Mucosa of stomach (tissue), 1 donor: ENCODE results near the gene CRISPLD2.
"Not testable (repeated sequence)": the region's sequence is repeated elsewhere in the genome, so short reads cannot be mapped to it uniquely, and the experiment has no call there.

ENCODE experiments used
- H3K27me3 ChIP-seq: one replicate; pipeline ENCODE4 v1.7.0; 2013; ENCODE audit warnings: mild to moderate bottlenecking, low read length; ENCODE audit not compliant: control insufficient read depth, insufficient read depth
- H3K36me3 ChIP-seq: one replicate; pipeline ENCODE4 v1.7.0; 2013; ENCODE audit warnings: low read length; ENCODE audit not compliant: control insufficient read depth, insufficient read depth
- H3K4me1 ChIP-seq: one replicate; pipeline ENCODE4 v1.7.0; 2013; ENCODE audit warnings: mild to moderate bottlenecking, low read length; ENCODE audit not compliant: control insufficient read depth, insufficient read depth
- H3K4me3 ChIP-seq: one replicate; pipeline ENCODE4 v1.7.0; 2013; ENCODE audit warnings: low read length
- H3K9ac ChIP-seq: one replicate; pipeline ENCODE4 v1.7.0; 2013; ENCODE audit warnings: mild to moderate bottlenecking, low read length, moderate library complexity
- H3K9me3 ChIP-seq: one replicate; pipeline ENCODE4 v1.7.0; 2013; ENCODE audit warnings: mild to moderate bottlenecking, low read length, moderate library complexity; ENCODE audit not compliant: control insufficient read depth
- donor health status: Pancreatic carcinoma.

The CRISPLD2 gene

GRCh38 chr16:84860383-84860782, 40.6 kb downstream of the CRISPLD2 start:
- Histone ChIP-seq H3K4me3 (no peak overlapping the region), H3K4me1 (peaks cover 7% of the 10 kb centered on the region), H3K27me3 (no peaks in the 10 kb centered on the region), H3K9me3 (no peaks in the 10 kb centered on the region), H3K9ac (no peak overlapping the region), H3K36me3 (peaks cover 7% of the 10 kb centered on the region)

GRCh38 chr16:84861671-84862070, 41.9 kb downstream of the CRISPLD2 start:
- Histone ChIP-seq H3K9ac (no peak overlapping the region), H3K36me3 (peaks cover 7% of the 10 kb centered on the region), H3K9me3 (no peaks in the 10 kb centered on the region), H3K4me3 (no peak overlapping the region), H3K4me1 (no peaks in the 10 kb centered on the region), H3K27me3 (no peaks in the 10 kb centered on the region)

- H3K4me1 ChIP-seq = no peaks in the 10 kb centered on the region
- H3K4me3 ChIP-seq = no peak overlapping the region
- no peaks in the 10 kb centered on the region for H3K27me3 ChIP-seq
- H3K9me3 ChIP-seq = no peaks in the 10 kb centered on the region
- no peaks in the 10 kb centered on the region for H3K36me3 ChIP-seq
- no peak overlapping the region for H3K9ac ChIP-seq
Observed at GRCh38 chr16:84862804-84863480, 43.2 kb downstream of the CRISPLD2 start.

- Histone ChIP-seq H3K9ac (no peak overlapping the region), H3K27me3 (no peaks in the 10 kb centered on the region), H3K4me1 (no peaks in the 10 kb centered on the region), H3K4me3 (no peak overlapping the region), H3K9me3 (no peaks in the 10 kb centered on the region), H3K36me3 (no peaks in the 10 kb centered on the region)
Observed at GRCh38 chr16:84863481-84863814, 43.7 kb downstream of the CRISPLD2 start.

GRCh38 chr16:84864326-84864955, 44.7 kb downstream of the CRISPLD2 start:
- Histone ChIP-seq H3K9me3 (no peaks in the 10 kb centered on the region), H3K36me3 (no peaks in the 10 kb centered on the region), H3K4me3 (no peak overlapping the region), H3K4me1 (no peaks in the 10 kb centered on the region), H3K27me3 (no peaks in the 10 kb centered on the region), H3K9ac (no peak overlapping the region)

- no peaks in the 10 kb centered on the region for H3K9me3 ChIP-seq
- H3K4me1 ChIP-seq = no peaks in the 10 kb centered on the region
- H3K9ac ChIP-seq = no peak overlapping the region
- no peaks in the 10 kb centered on the region for H3K27me3 ChIP-seq
- H3K4me3 ChIP-seq = no peak overlapping the region
- no peaks in the 10 kb centered on the region for H3K36me3 ChIP-seq
Observed at GRCh38 chr16:84867696-84868095, 47.9 kb downstream of the CRISPLD2 start.

GRCh38 chr16:84868328-84868727, 48.5 kb downstream of the CRISPLD2 start:
- Histone ChIP-seq H3K27me3 (no peaks in the 10 kb centered on the region), H3K36me3 (no peaks in the 10 kb centered on the region), H3K4me3 (no peak overlapping the region), H3K9me3 (no peaks in the 10 kb centered on the region), H3K9ac (no peak overlapping the region), H3K4me1 (no peaks in the 10 kb centered on the region)

GRCh38 chr16:84868829-84869472, 49.2 kb downstream of the CRISPLD2 start:
- H3K4me3 ChIP-seq = no peak overlapping the region
- no peaks in the 10 kb centered on the region for H3K27me3 ChIP-seq
- peaks cover 2% of the 10 kb centered on the region for H3K4me1 ChIP-seq
- no peak overlapping the region for H3K9ac ChIP-seq
- no peaks in the 10 kb centered on the region for H3K36me3 ChIP-seq
- H3K9me3 ChIP-seq = no peaks in the 10 kb centered on the region

- H3K4me3 ChIP-seq = no peak overlapping the region
- no peaks in the 10 kb centered on the region for H3K27me3 ChIP-seq
- H3K36me3 ChIP-seq = no peaks in the 10 kb centered on the region
- H3K4me1 ChIP-seq = peaks cover 5% of the 10 kb centered on the region
- H3K9me3 ChIP-seq = no peaks in the 10 kb centered on the region
- no peak overlapping the region for H3K9ac ChIP-seq
Observed at GRCh38 chr16:84869473-84869845, 49.7 kb downstream of the CRISPLD2 start.

GRCh38 chr16:84872971-84873370, 53.2 kb downstream of the CRISPLD2 start:
- not testable (repeated sequence) for H3K36me3 ChIP-seq, H3K4me3 ChIP-seq

GRCh38 chr16:84874004-84874435, 54.2 kb downstream of the CRISPLD2 start:
- no peaks in the 10 kb centered on the region for H3K36me3 ChIP-seq
- H3K9ac ChIP-seq = no peak overlapping the region

More at GRCh38 chr16:84872971-84873370, 53.2 kb downstream of the CRISPLD2 start:
- H3K9ac ChIP-seq, H3K27me3 ChIP-seq, H3K9me3 ChIP-seq: not testable (repeated sequence)
- peaks cover 13% of the 10 kb centered on the region for H3K4me1 ChIP-seq

GRCh38 chr16:84874553-84874952, 54.8 kb downstream of the CRISPLD2 start:
- H3K4me3 ChIP-seq = no peak overlapping the region
- H3K36me3 ChIP-seq = no peaks in the 10 kb centered on the region
- H3K27me3 ChIP-seq = no peaks in the 10 kb centered on the region
- peaks cover 16% of the 10 kb centered on the region for H3K4me1 ChIP-seq
- H3K9me3 ChIP-seq = no peaks in the 10 kb centered on the region
- no peak overlapping the region for H3K9ac ChIP-seq

More at GRCh38 chr16:84874004-84874435, 54.2 kb downstream of the CRISPLD2 start:
- Histone ChIP-seq H3K4me3 (no peak overlapping the region), H3K27me3 (no peaks in the 10 kb centered on the region), H3K9me3 (no peaks in the 10 kb centered on the region), H3K4me1 (peaks cover 13% of the 10 kb centered on the region)
